GM23248 (cell line): Measurements from ENCODE around the gene RIPOR3. TPM values are rescaled to one million over a fixed set of nuclear protein-coding genes. Genes with fewer than 3 reads are reported as not detected.

Source experiments
- DNase-seq: peaks from one replicate; pipeline ENCODE4 v3.0.0-alpha.2; 2015
- H2AFZ ChIP-seq: fragments of 200-600 bp; sonication (generic); 2 replicates; pipeline ENCODE4 v1.6.1; 2016; ENCODE audit warnings: antibody characterized with exemption
- H3F3A ChIP-seq: fragments of 200-600 bp; sonication (generic); 2 replicates; pipeline ENCODE4 v1.6.1; 2016; ENCODE audit warnings: mild to moderate bottlenecking, antibody characterized with exemption, mixed run types; ENCODE audit not compliant: insufficient read depth
- H3K27ac ChIP-seq: fragments of 200-600 bp; sonication (generic); 2 replicates; pipeline ENCODE4 v1.5.1; 2016; ENCODE audit warnings: mild to moderate bottlenecking
- H3K27me3 ChIP-seq: fragments of 200-600 bp; sonication (generic); replicated peaks from 2 replicates; pipeline ENCODE4 v1.6.1; 2016; ENCODE audit warnings: mild to moderate bottlenecking; ENCODE audit not compliant: insufficient read depth
- H3K36me3 ChIP-seq: fragments of 200-600 bp; sonication (generic); 2 replicates; pipeline ENCODE4 v1.6.1; 2016; ENCODE audit warnings: low read depth, mild to moderate bottlenecking
- H3K4me1 ChIP-seq: fragments of 200-600 bp; sonication (generic); 2 replicates; pipeline ENCODE4 v1.6.1; 2016; ENCODE audit warnings: mild to moderate bottlenecking; ENCODE audit not compliant: insufficient read depth
- H3K4me2 ChIP-seq: fragments of 200-600 bp; sonication (generic); one replicate; pipeline ENCODE4 v1.6.1; 2016; ENCODE audit warnings: mild to moderate bottlenecking; ENCODE audit not compliant: unreplicated experiment
- H3K4me3 ChIP-seq: fragments of 200-600 bp; sonication (generic); 2 replicates; pipeline ENCODE4 v1.5.1; 2016; ENCODE audit warnings: mild to moderate bottlenecking
- H3K79me2 ChIP-seq: fragments of 200-600 bp; sonication (generic); 2 replicates; pipeline ENCODE4 v1.6.1; 2016; ENCODE audit warnings: mild to moderate bottlenecking; ENCODE audit not compliant: insufficient read depth
- H3K9ac ChIP-seq: fragments of 200-600 bp; sonication (generic); 2 replicates; pipeline ENCODE4 v1.6.1; 2016; ENCODE audit warnings: mild to moderate bottlenecking
- H3K9me2 ChIP-seq: fragments of 200-600 bp; sonication (generic); 2 replicates; pipeline ENCODE4 v1.6.1; 2016; ENCODE audit warnings: mixed run types, mild to moderate bottlenecking, moderate library complexity; ENCODE audit not compliant: insufficient read depth
- H3K9me3 ChIP-seq: fragments of 200-600 bp; sonication (generic); one replicate; pipeline ENCODE4 v1.6.1; 2017; ENCODE audit warnings: low read depth
- H4K20me1 ChIP-seq: fragments of 200-600 bp; sonication (generic); 2 replicates; pipeline ENCODE4 v1.6.0; 2016; ENCODE audit not compliant: insufficient read depth
- EZH2 ChIP-seq: fragments of 200-600 bp; sonication (generic); IDR thresholded peaks from 2 replicates; pipeline ENCODE4 v1.6.1; 2018; ENCODE audit warnings: antibody characterized with exemption, mild to moderate bottlenecking; ENCODE audit not compliant: insufficient read depth, poor library complexity, severe bottlenecking
- EZH2phosphoT487 ChIP-seq: fragments of 200-600 bp; sonication (generic); IDR thresholded peaks from 2 replicates; pipeline ENCODE4 v1.6.1; 2018; ENCODE audit warnings: antibody characterized with exemption, moderate library complexity, mild to moderate bottlenecking, low read depth; ENCODE audit not compliant: insufficient read depth
- WGBS, 2 experiments: methylation state at CpG; one replicate each; pipeline ENCODE4 v1.1.6; 2015 to 2017; ENCODE audit warnings: low lambda C conversion rate in 2 of 2, low coverage in 1 of 2; ENCODE audit errors: missing lambda C conversion rate in 2 of 2; 5-methylcytosine and 5-hydroxymethylcytosine counted together
- in situ Hi-C: fragments of 300-500 bp; cut with MboI; formaldehyde crosslinking; loops from 2 replicates; pipeline ENCODE4 v1.15.0; 2020
- polyA plus RNA-seq: library from polyadenylated mRNA; unstranded; fragments of >200 nt; fragmentation: Nextera tagmentation; extraction: Ambion mirVana; gene quantifications from 2 replicates; pipeline ENCODE4 v1.2.1, GENCODE V29; 2016
- total RNA-seq: library from RNA; depleted of rRNA; stranded (reverse); fragments of >200 nt; shearing (Covaris generic); gene quantifications from 2 replicates; pipeline ENCODE4 v1.2.3, GENCODE V29; 2014

Gene RIPOR3
- total and polyA plus RNA-seq, 2 experiments from 2014 or later, result 0.49 TPM; not detected in 1

- DNase-seq, result no peak
- H2AFZ ChIP-seq, result no peak overlapping the region
- 97 to 99% methylated on average over 5 of the region's 5 CpGs for WGBS, 2 experiments
- H3K9me3 ChIP-seq, result no peaks in the 10 kb centered on the region
- no peaks in the 10 kb centered on the region for H3K27me3 ChIP-seq
- H3K4me1 ChIP-seq, result peaks cover 14% of the 10 kb centered on the region
- H4K20me1 ChIP-seq, result peaks cover 3% of the 10 kb centered on the region; the same call in 1 of the 2 replicates
- no peaks in the 10 kb centered on the region for H3K9me2 ChIP-seq
- no peak for TF ChIP-seq EZH2
- no peak for TF ChIP-seq EZH2phosphoT487
- peaks cover 11% of the 10 kb centered on the region; the same call in 1 of the 2 replicates for H3K36me3 ChIP-seq
- peaks cover 83% of the 10 kb centered on the region for H3K79me2 ChIP-seq
- no peak overlapping the region for H3K4me3 ChIP-seq
- no peak overlapping the region for H3K4me2 ChIP-seq
- in situ Hi-C loops, result loop anchor here (10.0 kb wide), 1 partner anchor 90 kb away; no protein-coding TSS in a partner anchor
- H3K9ac ChIP-seq, result no peak overlapping the region
- H3K27ac ChIP-seq, result no peak overlapping the region
- H3F3A ChIP-seq, result peaks cover 25% of the 10 kb centered on the region
Observed at GRCh38 chr20:50574586-50574985, 116.8 kb downstream of the RIPOR3 start.

DNA sequence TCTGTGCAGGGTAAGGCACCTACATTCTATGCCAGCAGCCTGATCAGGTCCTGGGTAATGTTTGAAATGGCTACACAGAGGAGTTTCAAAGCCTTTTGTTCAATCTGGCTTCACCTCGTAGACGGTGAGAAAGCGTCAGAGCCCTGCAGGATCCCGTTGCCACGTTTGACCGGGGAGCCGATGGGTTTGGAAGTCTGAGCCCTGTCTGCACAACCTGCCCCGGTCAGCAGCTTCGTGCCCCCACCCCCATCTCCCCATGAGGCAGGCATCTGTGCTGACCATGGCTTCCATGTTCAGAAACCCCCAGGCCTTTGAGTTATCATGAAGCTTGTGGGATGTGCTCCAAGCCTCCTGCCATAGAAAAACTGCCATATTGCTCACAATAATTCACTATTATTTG, 117.2 kb downstream of the RIPOR3 start:
- H3K27me3 ChIP-seq, result no peaks in the 10 kb centered on the region
- in situ Hi-C loops, result loop anchor here (10.0 kb wide), 1 partner anchor 89 kb away; no protein-coding TSS in a partner anchor

GRCh38 chr20:50572938-50573777, 118.2 kb downstream of the RIPOR3 start:
- H3K4me1 ChIP-seq, result peaks cover 14% of the 10 kb centered on the region
- H3K36me3 ChIP-seq, result peaks cover 3% of the 10 kb centered on the region; the same call in 1 of the 2 replicates
- H3K4me3 ChIP-seq, result no peak overlapping the region
- no peak overlapping the region for H2AFZ ChIP-seq
- in situ Hi-C loops, result loop anchor here (10.0 kb wide), 1 partner anchor 88 kb away; no protein-coding TSS in a partner anchor
- H3K27me3 ChIP-seq, result no peaks in the 10 kb centered on the region
- peaks cover 3% of the 10 kb centered on the region; the same call in 1 of the 2 replicates for H4K20me1 ChIP-seq
- H3K9me3 ChIP-seq, result no peaks in the 10 kb centered on the region
- no peaks in the 10 kb centered on the region for H3K9me2 ChIP-seq
- H3F3A ChIP-seq, result peaks cover 25% of the 10 kb centered on the region
- H3K79me2 ChIP-seq, result peaks cover 86% of the 10 kb centered on the region
- peak overlapping the region; percentile 40 for H3K4me2 ChIP-seq
- TF ChIP-seq EZH2phosphoT487, result no peak
- no peak for TF ChIP-seq EZH2
- H3K9ac ChIP-seq, result peak overlapping the region; percentile 53
- peak; percentile 91 for DNase-seq
- WGBS, 2 experiments, result 54 to 58% methylated on average over 6 of the region's 6 CpGs
- peak overlapping the region; percentile 72 for H3K27ac ChIP-seq

More for the DNA sequence above, 117.2 kb downstream of the RIPOR3 start:
- Histone ChIP-seq H3F3A (peaks cover 25% of the 10 kb centered on the region), H3K36me3 (peaks cover 6% of the 10 kb centered on the region; the same call in 1 of the 2 replicates), H3K27ac (no peak overlapping the region), H2AFZ (no peak overlapping the region), H3K79me2 (peaks cover 83% of the 10 kb centered on the region), H3K4me2 (no peak overlapping the region), H3K9me3 (no peaks in the 10 kb centered on the region), H4K20me1 (peaks cover 3% of the 10 kb centered on the region; the same call in 1 of the 2 replicates), H3K9ac (no peak overlapping the region), H3K4me3 (no peak overlapping the region), H3K4me1 (peaks cover 14% of the 10 kb centered on the region), H3K9me2 (no peaks in the 10 kb centered on the region)
- WGBS, 2 experiments, result 98 to 100% methylated on average over 9 of the region's 9 CpGs
- no peak for DNase-seq
- no peak for TF ChIP-seq EZH2
- no peak for TF ChIP-seq EZH2phosphoT487

- H2AFZ ChIP-seq, result no peak overlapping the region
- H3K79me2 ChIP-seq, result peaks cover 86% of the 10 kb centered on the region
- H3K27ac ChIP-seq, result no peak overlapping the region
- no peak for DNase-seq
- in situ Hi-C loops, result loop anchor here (10.0 kb wide), 1 partner anchor 87 kb away; no protein-coding TSS in a partner anchor
- 98 to 100% methylated on average over 2 of the region's 2 CpGs for WGBS, 2 experiments
- peaks cover 25% of the 10 kb centered on the region for H3F3A ChIP-seq
- peaks cover 3% of the 10 kb centered on the region; the same call in 1 of the 2 replicates for H3K36me3 ChIP-seq
- peaks cover 14% of the 10 kb centered on the region for H3K4me1 ChIP-seq
- peaks cover 3% of the 10 kb centered on the region; the same call in 1 of the 2 replicates for H4K20me1 ChIP-seq
- no peak overlapping the region for H3K4me3 ChIP-seq
- H3K4me2 ChIP-seq, result no peak overlapping the region
- H3K27me3 ChIP-seq, result no peaks in the 10 kb centered on the region
- H3K9ac ChIP-seq, result no peak overlapping the region
- no peaks in the 10 kb centered on the region for H3K9me3 ChIP-seq
- no peaks in the 10 kb centered on the region for H3K9me2 ChIP-seq
- no peak for TF ChIP-seq EZH2phosphoT487
- no peak for TF ChIP-seq EZH2
Observed at GRCh38 chr20:50571466-50571865, 119.9 kb downstream of the RIPOR3 start.
